T-helper 22 cell (primary cell): ENCODE data around the gene DKK3.

ENCODE experiments used
- DNase-seq: peaks from one replicate; pipeline ENCODE4 v3.0.0-alpha.2; 2020; ENCODE audit warnings: low read depth

Gene DKK3

GRCh38 chr11:11981840-11982239, 26.6 kb downstream of the DKK3 start:
- no peak for DNase-seq

GRCh38 chr11:11981364-11981763, 27.1 kb downstream of the DKK3 start:
- no peak for DNase-seq

GRCh38 chr11:11980841-11981308, 27.6 kb downstream of the DKK3 start:
- no peak for DNase-seq

- DNase-seq, result no peak
Measured at GRCh38 chr11:11980200-11980599, 28.2 kb downstream of the DKK3 start.

GRCh38 chr11:11979488-11980117, 28.8 kb downstream of the DKK3 start:
- DNase-seq, result no peak

GRCh38 chr11:11978792-11979487, 29.5 kb downstream of the DKK3 start:
- no peak for DNase-seq

GRCh38 chr11:11978098-11978637, 30.3 kb downstream of the DKK3 start:
- DNase-seq, result no peak

- no peak for DNase-seq
Measured at GRCh38 chr11:11977206-11977938, 31.1 kb downstream of the DKK3 start.

- no peak for DNase-seq
Measured at GRCh38 chr11:11976481-11977127, 31.8 kb downstream of the DKK3 start.

- DNase-seq, result no peak
Measured at GRCh38 chr11:11975201-11976092, 33.0 kb downstream of the DKK3 start.

- no peak for DNase-seq
Measured at GRCh38 chr11:11973866-11974265, 34.6 kb downstream of the DKK3 start.

GRCh38 chr11:11973361-11973800, 35.0 kb downstream of the DKK3 start:
- no peak for DNase-seq

- DNase-seq, result no peak
Measured at GRCh38 chr11:11972730-11973341, 35.6 kb downstream of the DKK3 start.

- DNase-seq, result no peak
Measured at GRCh38 chr11:11971906-11972547, 36.4 kb downstream of the DKK3 start.

GRCh38 chr11:11970556-11970955, 37.9 kb downstream of the DKK3 start:
- DNase-seq, result no peak

- no peak for DNase-seq
Measured at GRCh38 chr11:11969380-11970215, 38.8 kb downstream of the DKK3 start.

- no peak for DNase-seq
Measured at GRCh38 chr11:11968511-11969280, 39.7 kb downstream of the DKK3 start.
